Activated CD8-positive, alpha-beta memory T cell treated with anti-CD3 and anti-CD28 coated beads for 48 hours (primary cell): Measurements from ENCODE around the gene CLTCL1.
"Not testable (repeated sequence)": the region's sequence is repeated elsewhere in the genome, so short reads cannot be mapped to it uniquely, and the experiment has no call there.

Experiments
- DNase-seq, 3 experiments: peaks; one replicate each; pipeline ENCODE4 v3.0.0-alpha.2; 2020; ENCODE audit warnings: low read depth in 2 of 3, low spot score in 2 of 3

The CLTCL1 gene

DNA sequence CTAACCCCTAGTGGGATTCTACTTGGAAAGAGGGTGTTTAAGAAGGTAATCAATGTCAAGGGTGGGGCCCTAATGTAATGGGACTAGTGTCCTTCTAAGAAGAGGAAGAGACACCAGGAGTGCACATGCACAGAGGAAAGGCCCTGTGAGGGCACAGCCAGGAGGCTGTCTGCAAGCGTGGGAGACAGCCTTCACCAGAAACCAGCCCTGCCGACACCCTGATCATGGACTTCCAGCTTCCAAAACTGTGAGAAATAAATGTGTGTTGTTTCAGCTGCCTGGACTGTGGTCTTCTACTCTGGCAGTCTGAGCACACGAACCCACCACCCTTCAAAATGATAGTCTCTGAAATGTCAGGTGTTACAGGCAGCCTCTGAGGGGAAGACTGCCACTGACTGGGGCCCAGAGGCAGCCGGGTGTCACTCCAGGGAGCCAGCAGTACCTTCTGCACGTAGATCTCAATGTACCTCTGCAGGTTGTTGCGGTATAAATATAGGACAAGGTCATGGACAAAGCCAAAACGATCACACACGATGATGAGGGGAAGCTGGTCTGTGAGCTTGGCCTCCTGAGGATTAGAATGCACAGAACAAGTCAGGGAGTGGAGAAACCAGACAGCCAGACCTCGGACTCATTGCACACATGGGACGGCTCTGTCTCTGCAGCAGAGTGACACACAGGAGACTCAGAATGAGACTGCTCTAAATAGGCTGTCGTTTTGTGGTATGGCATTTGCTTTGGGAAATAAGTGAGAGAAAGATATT, 69.1 kb downstream of the CLTCL1 start:
- DNase-seq = no peak

DNA sequence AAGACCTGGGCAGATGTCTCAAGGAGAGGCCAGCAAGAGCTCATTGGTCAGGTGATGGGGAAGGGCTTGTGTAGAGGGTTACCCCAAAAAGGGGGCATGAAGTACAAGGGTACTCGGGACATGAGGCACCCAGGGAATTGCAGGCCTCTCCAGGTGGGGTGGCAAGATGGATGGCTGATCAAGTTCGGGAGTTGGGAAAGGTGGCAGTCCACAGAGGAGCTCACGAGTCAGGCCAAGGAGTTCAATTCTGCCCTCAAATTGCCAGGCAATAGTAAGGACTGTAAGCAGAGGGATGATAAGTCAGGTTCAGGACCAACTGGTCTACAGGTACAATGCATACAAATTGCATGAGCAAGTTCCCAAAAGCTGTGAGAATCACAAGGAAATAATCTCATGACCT, 70.7 kb downstream of the CLTCL1 start:
- no peak for DNase-seq

GRCh38 chr22:19218541-19219233, 72.8 kb downstream of the CLTCL1 start:
- DNase-seq = no peak

- no peak for DNase-seq
Observed at GRCh38 chr22:19216579-19216978, 74.9 kb downstream of the CLTCL1 start.

- no peak for DNase-seq
Observed at GRCh38 chr22:19215360-19215759, 76.2 kb downstream of the CLTCL1 start.

GRCh38 chr22:19214078-19214473, 77.4 kb downstream of the CLTCL1 start:
- DNase-seq = no peak

DNA sequence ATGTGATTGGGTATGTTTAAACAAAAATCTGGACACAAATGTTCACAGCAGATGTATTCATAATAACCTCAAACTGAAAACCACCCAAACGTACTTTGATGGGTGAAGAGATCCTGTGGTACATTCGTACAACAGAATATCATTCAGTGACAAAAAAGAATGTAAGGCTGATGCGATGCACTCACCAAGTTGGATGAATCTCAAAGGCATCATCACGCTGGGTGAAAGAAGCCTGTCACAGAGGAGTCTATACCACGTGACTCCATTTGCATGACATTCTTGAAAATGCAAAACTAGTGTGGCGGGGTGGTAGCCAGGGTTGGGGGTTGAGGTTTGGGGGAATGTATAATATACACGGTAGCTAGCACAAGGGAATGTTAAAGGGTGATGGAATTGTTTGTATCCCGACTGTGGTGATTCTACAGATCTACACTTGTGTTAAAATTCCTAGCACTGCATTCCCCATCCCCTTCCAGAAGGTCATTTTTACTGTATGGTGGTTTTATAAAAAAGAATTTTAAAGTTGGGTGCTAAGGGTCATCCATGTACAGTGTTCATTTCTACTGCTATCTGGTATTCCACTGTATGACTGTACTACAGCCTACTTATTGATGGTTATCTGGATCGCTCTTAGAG, 78.0 kb downstream of the CLTCL1 start:
- DNase-seq = no peak

GRCh38 chr22:19213001-19213400, 78.5 kb downstream of the CLTCL1 start:
- no peak for DNase-seq

GRCh38 chr22:19212302-19212870, 79.1 kb downstream of the CLTCL1 start:
- no peak for DNase-seq

DNA sequence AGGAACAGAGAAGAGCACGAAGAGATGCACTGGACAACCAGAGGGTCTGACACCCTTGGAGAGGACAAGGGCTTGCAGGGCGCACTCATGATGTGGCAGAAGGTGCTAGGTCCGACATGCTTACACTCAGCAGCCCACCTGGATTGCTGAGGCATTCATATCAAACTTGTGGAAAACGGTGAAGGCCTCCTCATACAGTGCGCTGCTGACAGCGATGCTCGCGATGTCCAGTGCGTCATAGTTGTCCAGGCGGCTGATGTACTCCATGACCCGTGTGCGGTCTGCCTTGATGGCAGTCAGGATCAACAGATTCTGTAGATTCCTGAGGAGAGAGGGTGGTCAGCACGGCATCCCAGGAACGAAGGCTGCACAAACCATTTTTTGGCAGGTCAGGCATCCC, 81.3 kb downstream of the CLTCL1 start:
- DNase-seq = no peak

GRCh38 chr22:19208287-19208847, 83.2 kb downstream of the CLTCL1 start:
- DNase-seq = no peak

DNA sequence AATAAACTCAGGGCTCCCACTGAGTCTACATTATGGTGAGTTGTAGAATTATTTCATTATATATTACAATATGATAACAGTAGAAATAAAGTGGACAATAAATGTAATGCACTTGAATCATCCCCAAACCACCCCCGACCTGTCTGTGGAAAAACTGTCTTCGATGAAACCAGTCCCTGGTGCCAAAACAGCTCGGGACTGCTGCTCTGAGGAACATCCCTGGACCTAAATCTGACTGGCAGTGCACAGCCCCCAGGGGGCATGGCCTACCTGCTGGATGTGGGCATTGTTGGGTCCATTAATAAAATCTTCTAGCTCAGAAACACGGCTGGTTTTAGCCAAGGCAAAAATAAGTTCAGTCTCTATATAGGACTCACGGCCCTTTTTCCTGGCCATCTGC, 83.6 kb downstream of the CLTCL1 start:
- DNase-seq = no peak

DNA sequence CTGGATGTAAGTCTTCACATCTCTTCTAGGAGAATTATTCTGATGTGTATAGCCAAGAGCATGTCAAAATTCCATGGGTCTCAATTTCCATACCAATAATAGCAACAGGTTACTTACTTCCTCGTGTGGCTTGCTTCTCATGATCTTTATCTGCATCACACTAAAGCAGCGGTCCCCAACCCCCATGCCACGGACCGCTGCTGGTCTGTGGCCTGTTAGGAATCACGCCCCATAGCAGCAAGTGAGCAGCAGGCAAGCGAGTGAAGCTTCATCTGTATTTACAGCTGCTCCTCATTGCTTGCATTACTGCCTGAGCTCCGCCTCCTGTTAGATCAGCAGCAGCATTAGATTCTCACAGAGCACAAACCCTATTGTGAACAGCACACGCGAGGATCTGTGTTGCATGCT, 84.1 kb downstream of the CLTCL1 start:
- DNase-seq = no peak

DNA sequence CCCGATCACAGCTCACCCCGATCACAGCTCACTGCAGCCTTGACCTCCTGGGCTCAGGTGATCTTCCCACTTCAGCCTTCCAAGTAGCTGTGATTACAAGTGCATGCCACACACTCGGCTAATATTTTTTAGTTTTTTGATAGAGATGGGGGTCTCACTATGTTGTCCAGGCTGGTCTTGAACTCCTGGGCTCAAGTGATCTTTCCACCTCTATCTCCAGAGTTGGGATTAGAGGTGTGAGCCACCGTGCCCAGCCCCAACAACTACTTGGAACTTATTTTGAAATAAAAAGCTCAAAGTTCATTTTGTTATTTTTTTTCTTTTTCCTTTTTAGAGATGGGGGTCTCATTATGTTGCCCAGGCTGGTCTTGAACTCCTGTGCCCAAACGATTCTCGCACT, 85.2 kb downstream of the CLTCL1 start:
- DNase-seq = no peak

GRCh38 chr22:19204640-19205039, 86.9 kb downstream of the CLTCL1 start:
- DNase-seq = no peak

GRCh38 chr22:19203834-19204233, 87.7 kb downstream of the CLTCL1 start:
- DNase-seq = no peak

DNA sequence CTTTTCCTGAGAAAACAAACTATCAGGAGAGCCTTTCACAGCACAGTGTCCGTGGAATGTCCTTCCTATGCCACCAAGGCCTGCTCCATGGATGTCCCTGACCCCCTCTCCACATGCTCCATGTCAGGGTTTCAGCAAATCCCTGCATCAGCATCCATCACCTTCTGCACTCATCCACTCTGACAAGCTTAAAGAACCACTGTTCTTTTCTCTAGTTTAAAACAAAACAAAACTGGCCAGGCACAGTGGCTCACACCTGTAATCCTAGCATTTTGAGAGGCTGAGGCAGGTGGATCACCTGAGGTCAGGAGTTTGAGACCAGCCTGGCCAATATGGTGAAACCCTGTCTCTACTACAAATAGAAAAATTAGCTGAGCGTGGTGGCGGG, 88.7 kb downstream of the CLTCL1 start:
- DNase-seq = not testable (repeated sequence)

DNA sequence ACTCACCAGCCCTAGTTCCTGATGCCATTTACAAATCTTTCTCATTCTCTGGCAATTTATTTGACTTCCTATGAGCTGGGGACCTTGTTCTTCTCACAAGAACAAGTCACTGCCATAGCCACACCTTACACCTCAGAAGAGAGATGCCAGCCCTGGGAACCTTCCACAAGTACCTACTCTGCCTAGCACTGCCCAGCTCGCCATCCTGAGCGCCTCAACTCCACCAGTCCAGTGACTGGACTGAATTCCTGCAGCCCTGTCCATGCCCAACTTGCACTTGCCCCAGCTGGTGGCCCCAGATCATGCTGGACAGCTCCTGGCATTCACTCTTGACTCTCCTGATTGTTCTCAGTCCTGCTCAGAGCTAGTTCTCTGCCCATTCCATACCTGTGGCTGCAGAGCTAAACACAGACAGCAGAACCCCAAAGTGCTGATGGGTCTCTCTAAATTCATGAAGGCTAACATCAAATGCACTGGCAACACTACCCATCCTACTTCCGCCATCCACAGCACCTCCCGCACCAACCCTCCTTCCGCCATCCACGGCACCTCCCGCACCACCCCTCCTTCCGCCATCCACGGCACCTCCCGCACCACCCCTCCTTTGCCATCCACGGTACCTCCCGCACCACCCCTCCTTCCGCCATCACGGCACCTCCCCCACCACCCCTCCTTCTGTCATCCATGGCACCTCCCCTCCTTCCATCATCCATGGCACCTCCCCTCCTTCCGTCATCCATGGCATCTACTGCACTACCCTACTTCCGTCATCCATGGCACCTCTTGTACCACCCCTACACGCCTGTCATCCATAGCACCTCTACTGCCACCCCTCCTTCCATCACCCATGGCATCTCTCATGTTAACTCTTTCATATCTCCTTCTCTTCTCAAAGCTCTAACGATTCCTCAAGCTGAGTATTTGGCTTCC, 89.4 kb downstream of the CLTCL1 start:
- no peak for DNase-seq

GRCh38 chr22:19201130-19201868, 90.2 kb downstream of the CLTCL1 start:
- DNase-seq = no peak

DNA sequence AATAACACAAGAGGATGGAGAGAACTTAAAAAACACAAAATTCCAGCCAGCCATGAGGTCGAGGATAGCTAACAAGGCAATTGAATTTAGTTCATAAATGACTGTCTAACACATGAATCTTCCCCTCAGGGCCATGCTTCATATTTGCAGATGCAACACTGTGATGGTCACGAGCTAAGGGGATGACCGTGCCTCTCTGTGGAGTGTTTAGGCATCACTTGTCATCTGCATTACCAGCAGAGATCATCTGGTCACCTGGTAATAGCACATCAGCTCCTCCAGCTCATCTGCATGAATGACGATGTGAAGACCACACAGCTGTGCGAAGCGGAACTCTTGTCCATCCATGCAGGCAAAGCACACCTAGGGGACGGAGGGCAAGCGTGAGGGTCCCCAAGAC, 92.0 kb downstream of the CLTCL1 start:
- no peak for DNase-seq
